T-helper 1 cell treated with Interleukin-12 subunit alpha and Interleukin-12 subunit beta and Interleukin-4 antibody, amounts not matched to agents 30 μg/mL and 1 μg/mL, for 36 hours (primary cell): ENCODE measurements around the gene ANKRD63.
A peak's percentile ranks its signal among the peaks of the same experiment; 100 is the strongest.

ENCODE experiments used
- H3K27ac Mint-ChIP-seq: one replicate; pipeline ENCODE4 v1.8.0; 2021; ENCODE audit warnings: mild to moderate bottlenecking, mixed read lengths
- H3K27me3 Mint-ChIP-seq: one replicate; pipeline ENCODE4 v1.8.0; 2021; ENCODE audit warnings: low read depth, mixed read lengths
- H3K36me3 Mint-ChIP-seq: one replicate; pipeline ENCODE4 v1.8.0; 2021; ENCODE audit warnings: low read depth, mixed read lengths
- H3K4me1 Mint-ChIP-seq: one replicate; pipeline ENCODE4 v1.8.0; 2021; ENCODE audit warnings: low read depth, mixed read lengths
- H3K4me3 Mint-ChIP-seq: one replicate; pipeline ENCODE4 v1.8.0; 2021; ENCODE audit warnings: mild to moderate bottlenecking, moderate library complexity, mixed read lengths
- H3K9me3 Mint-ChIP-seq: one replicate; pipeline ENCODE4 v1.8.0; 2021; ENCODE audit warnings: mixed read lengths

The ANKRD63 gene

GRCh38 chr15:40281801-40282146, 1.1 kb downstream of the ANKRD63 start:
- H3K4me1 Mint-ChIP-seq, result peaks cover 5% of the 10 kb centered on the region
- H3K27me3 Mint-ChIP-seq, result peaks cover 52% of the 10 kb centered on the region
- no peaks in the 10 kb centered on the region for H3K36me3 Mint-ChIP-seq
- no peak overlapping the region for H3K4me3 Mint-ChIP-seq
- no peaks in the 10 kb centered on the region for H3K9me3 Mint-ChIP-seq
- H3K27ac Mint-ChIP-seq, result no peak overlapping the region

- Mint-ChIP-seq H3K27me3 (peaks cover 56% of the 10 kb centered on the region), H3K4me3 (peak overlapping the region; percentile 62), H3K9me3 (no peaks in the 10 kb centered on the region), H3K4me1 (peaks cover 5% of the 10 kb centered on the region), H3K36me3 (no peaks in the 10 kb centered on the region), H3K27ac (no peak overlapping the region)
Observed at GRCh38 chr15:40281057-40281800, 1.6 kb downstream of the ANKRD63 start.

- Mint-ChIP-seq H3K4me3 (peak overlapping the region; percentile 62), H3K36me3 (no peaks in the 10 kb centered on the region), H3K9me3 (no peaks in the 10 kb centered on the region), H3K27me3 (peaks cover 56% of the 10 kb centered on the region), H3K4me1 (peaks cover 5% of the 10 kb centered on the region), H3K27ac (no peak overlapping the region)
Observed at GRCh38 chr15:40280260-40281056, 2.4 kb downstream of the ANKRD63 start.

- H3K27ac Mint-ChIP-seq, result no peak overlapping the region
- H3K36me3 Mint-ChIP-seq, result no peaks in the 10 kb centered on the region
- H3K27me3 Mint-ChIP-seq, result peaks cover 54% of the 10 kb centered on the region
- H3K9me3 Mint-ChIP-seq, result no peaks in the 10 kb centered on the region
- no peak overlapping the region for H3K4me3 Mint-ChIP-seq
- H3K4me1 Mint-ChIP-seq, result peaks cover 9% of the 10 kb centered on the region
Observed at GRCh38 chr15:40279437-40280141, 3.3 kb downstream of the ANKRD63 start.

- H3K27me3 Mint-ChIP-seq, result peaks cover 44% of the 10 kb centered on the region
- H3K4me1 Mint-ChIP-seq, result peaks cover 9% of the 10 kb centered on the region
- H3K4me3 Mint-ChIP-seq, result no peak overlapping the region
- no peaks in the 10 kb centered on the region for H3K36me3 Mint-ChIP-seq
- no peak overlapping the region for H3K27ac Mint-ChIP-seq
- H3K9me3 Mint-ChIP-seq, result no peaks in the 10 kb centered on the region
Observed at GRCh38 chr15:40278026-40278425, 4.8 kb downstream of the ANKRD63 start.

- Mint-ChIP-seq H3K27ac (no peak overlapping the region), H3K27me3 (peaks cover 44% of the 10 kb centered on the region), H3K9me3 (no peaks in the 10 kb centered on the region), H3K4me1 (peaks cover 9% of the 10 kb centered on the region), H3K4me3 (no peak overlapping the region), H3K36me3 (no peaks in the 10 kb centered on the region)
Observed at GRCh38 chr15:40277471-40277870, 5.4 kb downstream of the ANKRD63 start.

GRCh38 chr15:40276927-40277326, 5.9 kb downstream of the ANKRD63 start:
- Mint-ChIP-seq H3K27me3 (peaks cover 44% of the 10 kb centered on the region), H3K27ac (no peak overlapping the region), H3K4me1 (peaks cover 9% of the 10 kb centered on the region), H3K36me3 (no peaks in the 10 kb centered on the region), H3K9me3 (no peaks in the 10 kb centered on the region), H3K4me3 (no peak overlapping the region)

- no peaks in the 10 kb centered on the region for H3K36me3 Mint-ChIP-seq
- H3K9me3 Mint-ChIP-seq, result no peaks in the 10 kb centered on the region
- peaks cover 8% of the 10 kb centered on the region for H3K4me1 Mint-ChIP-seq
- H3K27me3 Mint-ChIP-seq, result peaks cover 41% of the 10 kb centered on the region
- no peak overlapping the region for H3K4me3 Mint-ChIP-seq
- no peak overlapping the region for H3K27ac Mint-ChIP-seq
Observed at GRCh38 chr15:40275954-40276353, 6.9 kb downstream of the ANKRD63 start.

GRCh38 chr15:40275523-40275922, 7.3 kb downstream of the ANKRD63 start:
- Mint-ChIP-seq H3K36me3 (no peaks in the 10 kb centered on the region), H3K27ac (no peak overlapping the region), H3K9me3 (no peaks in the 10 kb centered on the region), H3K4me3 (no peak overlapping the region), H3K27me3 (peaks cover 36% of the 10 kb centered on the region), H3K4me1 (peaks cover 8% of the 10 kb centered on the region)

GRCh38 chr15:40274350-40275274, 8.3 kb downstream of the ANKRD63 start:
- H3K27ac Mint-ChIP-seq, result no peak overlapping the region
- no peak overlapping the region for H3K4me3 Mint-ChIP-seq
- no peaks in the 10 kb centered on the region for H3K9me3 Mint-ChIP-seq
- no peaks in the 10 kb centered on the region for H3K36me3 Mint-ChIP-seq
- peaks cover 8% of the 10 kb centered on the region for H3K4me1 Mint-ChIP-seq
- peaks cover 30% of the 10 kb centered on the region for H3K27me3 Mint-ChIP-seq

- Mint-ChIP-seq H3K4me1 (peaks cover 4% of the 10 kb centered on the region), H3K27ac (no peak overlapping the region), H3K9me3 (no peaks in the 10 kb centered on the region), H3K36me3 (no peaks in the 10 kb centered on the region), H3K4me3 (no peak overlapping the region), H3K27me3 (peaks cover 19% of the 10 kb centered on the region)
Observed at GRCh38 chr15:40273428-40273827, 9.4 kb downstream of the ANKRD63 start.

GRCh38 chr15:40272485-40273056, 10.3 kb downstream of the ANKRD63 start:
- Mint-ChIP-seq H3K4me1 (peaks cover 4% of the 10 kb centered on the region), H3K36me3 (no peaks in the 10 kb centered on the region), H3K9me3 (no peaks in the 10 kb centered on the region), H3K4me3 (no peak overlapping the region), H3K27me3 (peaks cover 12% of the 10 kb centered on the region), H3K27ac (no peak overlapping the region)

GRCh38 chr15:40271685-40272484, 11.0 kb downstream of the ANKRD63 start:
- Mint-ChIP-seq H3K4me1 (peaks cover 4% of the 10 kb centered on the region), H3K27me3 (peaks cover 6% of the 10 kb centered on the region), H3K36me3 (no peaks in the 10 kb centered on the region), H3K27ac (no peak overlapping the region), H3K9me3 (no peaks in the 10 kb centered on the region), H3K4me3 (no peak overlapping the region)
